ENCODE data around the gene CNTN4. TPM values are rescaled to one million over a fixed set of nuclear protein-coding genes. Genes with fewer than 3 reads are reported as not detected.
"Not testable (repeated sequence)": the region's sequence is repeated elsewhere in the genome, so short reads cannot be mapped to it uniquely, and the experiment has no call there.

CNTN4 gene
- total and polyA plus RNA-seq, 2 of the 8 experiments (the other 6 are each of a cell fraction or from before 2014, with no cell fraction given): 0.41 to 2.2 TPM

DNA sequence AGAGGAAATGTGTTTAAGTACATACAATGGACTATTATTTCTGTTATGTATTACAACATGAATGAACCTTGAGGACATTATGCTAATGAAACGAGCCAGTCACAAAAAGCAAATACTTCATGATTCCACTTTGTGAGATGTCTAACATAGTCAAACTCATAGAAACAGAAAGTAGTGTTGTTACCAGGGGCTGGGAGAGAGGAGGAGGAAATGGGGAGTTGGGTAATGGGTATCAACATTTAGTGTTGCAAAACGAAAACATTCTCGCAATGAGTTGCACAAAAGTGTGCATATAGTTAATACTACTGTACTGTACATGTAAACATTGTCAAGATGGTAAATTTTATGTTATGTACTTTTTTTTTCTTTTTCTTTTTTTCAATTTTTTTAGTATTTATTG is 817.2 kb downstream of the CNTN4 start (continued):
- TF ChIP-seq HDAC6 (IDR thresholded peaks at IDR 0.05; ENCODE audit: low read depth, low read length): no peak
- TF ChIP-seq SP4 (IDR thresholded peaks at IDR 0.05; ENCODE audit: low read length): no peak
- TF ChIP-seq SIRT6 (IDR thresholded peaks at IDR 0.05; ENCODE audit: low read length): no peak
- no peak for TF ChIP-seq TCF12 (IDR thresholded peaks at IDR 0.05; ENCODE audit: low read depth, low read length)
- TF ChIP-seq, protein P1, sequence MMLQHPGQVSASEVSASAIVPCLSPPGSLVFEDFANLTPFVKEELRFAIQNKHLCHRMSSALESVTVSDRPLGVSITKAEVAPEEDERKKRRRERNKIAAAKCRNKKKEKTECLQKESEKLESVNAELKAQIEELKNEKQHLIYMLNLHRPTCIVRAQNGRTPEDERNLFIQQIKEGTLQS (IDR thresholded peaks at IDR 0.05; ENCODE audit: insufficient read depth, low read depth, low read length): no peak
- no peak for TF ChIP-seq BRCA1 (IDR thresholded peaks at IDR 0.05; ENCODE audit: low read depth, low read length)
- no peak for TF ChIP-seq BCL11A (IDR thresholded peaks at IDR 0.05; ENCODE audit: low read depth in 2 of 2, low read length in 2 of 2)
- no peak for TF ChIP-seq SP2 (IDR thresholded peaks at IDR 0.05; ENCODE audit: low read length)
- no peak for TF ChIP-seq KDM5A (IDR thresholded peaks at IDR 0.05; ENCODE audit: low read length)

DNA sequence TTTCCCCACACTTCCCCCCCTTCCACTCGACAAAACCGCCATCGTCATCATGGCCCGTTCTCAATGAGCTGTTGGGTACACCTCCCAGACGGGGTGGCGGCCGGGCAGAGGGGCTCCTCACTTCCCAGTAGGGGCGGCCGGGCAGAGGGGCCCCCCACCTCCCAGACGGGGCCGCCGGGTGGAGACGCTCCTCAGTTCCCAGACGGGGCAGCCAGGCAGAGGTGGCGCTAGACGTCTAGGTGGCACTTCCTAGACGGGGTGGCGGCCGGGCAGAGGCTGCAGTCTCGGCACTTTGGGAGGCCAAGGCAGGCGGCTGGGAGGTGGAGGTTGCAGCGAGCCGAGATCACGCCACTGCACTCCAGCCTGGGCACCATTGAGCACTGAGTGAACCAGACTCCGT is 818.0 kb downstream of the CNTN4 start:
- H3K9ac ChIP-seq (replicated peaks in 1 of 4; ENCODE audit: extremely low read depth in 1 of 4, low read depth in 3 of 4, low read length in 3 of 4); POLR2A ChIA-PET (ENCODE audit: partially characterized antibody); H3K4me2 ChIP-seq (ENCODE audit: insufficient read depth in 1 of 2, low read depth in 2 of 2, low read length in 2 of 2); H3K14ac ChIP-seq (ENCODE audit: insufficient read length); H4K8ac ChIP-seq (ENCODE audit: extremely low read depth, insufficient read depth, low read length); H4K91ac ChIP-seq (replicated peaks; ENCODE audit: insufficient read length, low read length); CTCF ChIA-PET (ENCODE audit: partially characterized antibody); H3K4me1 ChIP-seq (replicated peaks in 1 of 4; ENCODE audit: control insufficient read depth in 3 of 4, insufficient read depth in 4 of 4, low read length in 3 of 4); H3K23ac ChIP-seq (ENCODE audit: insufficient read length); H3K79me2 ChIP-seq (ENCODE audit: control insufficient read depth in 1 of 2, insufficient read depth in 2 of 2, low read length in 2 of 2); H2AFZ ChIP-seq (ENCODE audit: low read length); H4K20me1 ChIP-seq (replicated peaks in 1 of 2; ENCODE audit: control insufficient read depth in 1 of 2, insufficient read depth in 2 of 2, low read length in 2 of 2); H2BK20ac ChIP-seq (ENCODE audit: low read length); H3K4ac ChIP-seq (replicated peaks; ENCODE audit: insufficient read length, low read depth, low read length); FAIRE-seq; H3K4me3 ChIP-seq (ENCODE audit: extremely low read depth in 1 of 4, insufficient read depth in 2 of 4, low read depth in 3 of 4, low read length in 4 of 4); H2BK12ac ChIP-seq (ENCODE audit: low read depth, low read length); DNase-seq (ENCODE audit: low read depth in 1 of 2, low spot score in 2 of 2); H3K23me2 ChIP-seq (ENCODE audit: low read depth, low read length); H4K5ac ChIP-seq (ENCODE audit: insufficient read length, low read depth, low read length); H2BK120ac ChIP-seq (replicated peaks; ENCODE audit: low read depth, low read length); H3K56ac ChIP-seq (replicated peaks; ENCODE audit: insufficient read length, low read depth, low read length); H3K27ac ChIP-seq (ENCODE audit: low read depth, low read length); H3K79me1 ChIP-seq (ENCODE audit: low read depth, low read length); H3K27me3 ChIP-seq (replicated peaks in 1 of 4; ENCODE audit: control insufficient read depth in 3 of 4, extremely low read depth in 1 of 4, insufficient read depth in 3 of 4, low read length in 3 of 4); H3K36me3 ChIP-seq (ENCODE audit: control insufficient read depth in 2 of 4, insufficient read depth in 4 of 4, low read length in 3 of 4); H2AK5ac ChIP-seq (ENCODE audit: low read depth, low read length); H2BK5ac ChIP-seq (ENCODE audit: low read depth, low read length); H2BK15ac ChIP-seq (ENCODE audit: low read length); H3K18ac ChIP-seq (ENCODE audit: extremely low read depth, low read length): not testable (repeated sequence)
- 97% methylated on average over 20 of the region's 25 CpGs; no CpG with 5 or more reads in 1 of the 2 experiments for WGBS, 2 experiments (ENCODE audit: extremely low coverage in 1 of 2, insufficient coverage in 1 of 2, insufficient read length in 1 of 2, insufficient replicate concordance in 2 of 2, low coverage in 1 of 2, low lambda C conversion rate in 2 of 2, missing lambda C conversion rate in 1 of 2)
- peaks cover 12 to 17% of the 10 kb centered on the region in 2 experiments for H3K9me3 ChIP-seq (ENCODE audit: insufficient read depth in 2 of 2, low read depth in 1 of 2, low read length in 1 of 2)
